HEK293T (cell line): ENCODE data around the gene WFDC2.
"Not testable (repeated sequence)": the region's sequence is repeated elsewhere in the genome, so short reads cannot be mapped to it uniquely, and the experiment has no call there.

Experiments used
- CTCF ChIA-PET: fragments of 350-600 bp; formaldehyde crosslinking; extraction: SDS; loops from one replicate; lab custom pipeline; 2021; ENCODE audit warnings: antibody characterized with exemption, inconsistent platforms; lab: Yijun Ruan, JAX
- POLR2A ChIA-PET: fragments of 350-600 bp; formaldehyde crosslinking; extraction: SDS; loops from one replicate; lab custom pipeline; 2020; ENCODE audit warnings: antibody characterized with exemption, inconsistent platforms; lab: Yijun Ruan, JAX
- DNase-seq: peaks from one replicate; pipeline ENCODE4 v3.0.0; 2012; ENCODE audit warnings: mixed read lengths; ENCODE audit errors: extremely low spot score
- ARNT ChIP-seq: fragments of 450-650 bp; IDR thresholded peaks from 2 replicates; pipeline ENCODE4 v1.6.1; 2017; ENCODE audit warnings: mild to moderate bottlenecking
- BHLHE40 ChIP-seq: fragments of 450-650 bp; IDR thresholded peaks from 2 replicates; pipeline ENCODE4 v1.6.1; 2016; ENCODE audit warnings: mild to moderate bottlenecking, moderate library complexity, borderline replicate concordance
- CTBP1 ChIP-seq: fragments of 450-650 bp; IDR thresholded peaks from 2 replicates; pipeline ENCODE4 v1.6.1; 2016; ENCODE audit warnings: borderline replicate concordance
- ELF4 ChIP-seq: fragments of 450-650 bp; IDR thresholded peaks from 2 replicates; pipeline ENCODE4 v1.6.1; 2017; ENCODE audit warnings: antibody characterized with exemption
- FOXA1 ChIP-seq: fragments of 450-650 bp; IDR thresholded peaks from 2 replicates; pipeline ENCODE4 v1.6.1; 2016; ENCODE audit warnings: mild to moderate bottlenecking
- FOXK2 ChIP-seq: fragments of 450-650 bp; IDR thresholded peaks from 2 replicates; pipeline ENCODE4 v1.6.1; 2016; ENCODE audit warnings: mild to moderate bottlenecking
- FOXM1 ChIP-seq: fragments of 450-650 bp; IDR thresholded peaks from 2 replicates; pipeline ENCODE4 v1.6.1; 2017; ENCODE audit warnings: mild to moderate bottlenecking, borderline replicate concordance
- HDGF ChIP-seq: fragments of 450-650 bp; IDR thresholded peaks from 2 replicates; pipeline ENCODE4 v1.6.1; 2017; ENCODE audit warnings: antibody characterized with exemption, borderline replicate concordance
- L3MBTL2 ChIP-seq: fragments of 450-650 bp; conservative IDR thresholded peaks from 2 replicates; pipeline ENCODE4 v1.6.1; 2016; ENCODE audit warnings: mild to moderate bottlenecking
- LEF1 ChIP-seq: fragments of 450-650 bp; IDR thresholded peaks from 2 replicates; pipeline ENCODE4 v1.6.1; 2017; ENCODE audit warnings: mild to moderate bottlenecking, borderline replicate concordance
- NFRKB ChIP-seq: fragments of 450-650 bp; IDR thresholded peaks from 2 replicates; pipeline ENCODE4 v1.6.1; 2016; ENCODE audit warnings: mild to moderate bottlenecking, moderate library complexity
- SP1 ChIP-seq: fragments of 450-650 bp; IDR thresholded peaks from 2 replicates; pipeline ENCODE4 v1.6.1; 2017
- SUZ12 ChIP-seq: fragments of 450-650 bp; IDR thresholded peaks from 2 replicates; pipeline ENCODE4 v1.6.1; 2016; ENCODE audit warnings: mild to moderate bottlenecking
- TARDBP ChIP-seq: fragments of 450-650 bp; IDR thresholded peaks from 2 replicates; pipeline ENCODE4 v1.6.1; 2016
- ZNF384 ChIP-seq: fragments of 450-650 bp; IDR thresholded peaks from 2 replicates; pipeline ENCODE4 v1.6.1; 2016
- TF ChIP-seq, protein P1 (sequence below): fragments of 450-650 bp; IDR thresholded peaks from 2 replicates; pipeline ENCODE4 v1.6.1; 2016

WFDC2 gene

GRCh38 chr20:45467172-45467571 lies 2.4 kb upstream of the WFDC2 start:
- DNase-seq = no peak
- TF ChIP-seq FOXK2 = no peak
- no peak for TF ChIP-seq ARNT
- TF ChIP-seq ZNF384 = no peak
- no peak for TF ChIP-seq CTBP1
- TF ChIP-seq BHLHE40 = no peak
- POLR2A ChIA-PET = no interaction called here
- CTCF ChIA-PET = interaction anchor here (1.3 kb wide), 1 partner anchor 304 kb away, joined by 3 read pairs; no protein-coding TSS in a partner anchor

- no peak for DNase-seq
- no peak for TF ChIP-seq NFRKB
- TF ChIP-seq ELF4 = no peak
- TF ChIP-seq ARNT = no peak
- TF ChIP-seq LEF1 = no peak
- no peak for TF ChIP-seq CTBP1
- no peak for TF ChIP-seq FOXK2
- TF ChIP-seq BHLHE40 = no peak
- TF ChIP-seq ZNF384 = no peak
- no peak for TF ChIP-seq SP1
- POLR2A ChIA-PET = no interaction called here
- CTCF ChIA-PET = interaction anchor here (0.6 to 1.3 kb wide), 3 partner anchors 18 to 305 kb away, joined by 3 to 4 read pairs (median 4); no protein-coding TSS in a partner anchor
Measured at GRCh38 chr20:45467861-45468260, 1.7 kb upstream of the WFDC2 start.

DNA sequence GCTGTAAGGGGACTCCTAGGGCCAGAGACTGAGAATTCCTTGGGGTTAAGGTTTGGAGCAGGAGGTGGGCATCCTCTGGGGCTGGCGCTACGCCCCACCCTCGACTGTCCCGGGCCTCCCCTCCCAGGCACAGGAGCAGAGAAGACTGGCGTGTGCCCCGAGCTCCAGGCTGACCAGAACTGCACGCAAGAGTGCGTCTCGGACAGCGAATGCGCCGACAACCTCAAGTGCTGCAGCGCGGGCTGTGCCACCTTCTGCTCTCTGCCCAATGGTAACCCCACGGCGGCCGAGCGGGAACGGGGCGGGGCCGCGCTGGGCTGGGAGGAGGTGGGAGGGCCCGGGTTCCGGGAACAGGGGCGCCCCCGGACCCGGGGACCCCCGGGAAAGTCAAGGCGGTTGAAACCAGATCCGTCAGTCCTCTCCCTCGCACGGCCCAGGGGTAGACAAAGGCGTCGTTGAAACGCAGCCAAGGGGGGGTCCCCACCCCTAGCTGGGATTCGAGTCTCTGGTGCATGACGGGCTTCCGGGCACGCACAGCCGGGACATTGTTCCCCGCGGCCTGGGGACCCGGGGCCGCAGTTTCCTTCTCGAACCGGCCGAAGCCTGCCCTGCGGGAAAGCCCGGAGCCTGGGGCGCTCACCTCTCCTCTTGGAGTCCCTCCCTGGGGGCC lies 844 bp downstream of the WFDC2 start:
- no peak for TF ChIP-seq HDGF
- no peak for TF ChIP-seq SP1
- TF ChIP-seq CTBP1 = no peak
- TF ChIP-seq FOXM1 = no peak
- no peak for TF ChIP-seq ELF4
- no peak for TF ChIP-seq L3MBTL2
- no peak for TF ChIP-seq ZNF384
- no peak for TF ChIP-seq NFRKB
- TF ChIP-seq ARNT = no peak
- no peak for TF ChIP-seq SUZ12
- ChIA-PET CTCF (no interaction called here), POLR2A (no interaction called here)
- DNase-seq = no peak

DNA sequence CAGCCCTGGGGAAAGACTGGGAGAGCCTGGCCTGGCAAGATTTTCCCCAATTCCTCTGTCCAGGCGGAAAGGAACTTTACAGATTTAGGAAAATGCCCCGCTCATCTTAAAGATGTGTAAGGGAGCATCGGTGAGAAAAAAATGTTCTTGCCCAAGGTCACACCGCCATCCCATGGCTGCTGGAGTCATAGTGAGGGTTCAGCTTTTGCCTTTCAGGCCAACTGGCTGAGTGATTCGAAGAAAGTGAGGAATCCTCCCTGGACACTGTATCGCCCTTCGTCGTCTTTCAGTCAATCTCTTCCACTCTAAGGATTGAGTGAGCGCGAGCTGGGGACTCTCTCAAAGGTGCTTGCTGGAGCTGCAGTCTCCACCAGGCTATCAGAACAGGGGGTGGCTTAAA lies 1.4 kb downstream of the WFDC2 start:
- CTCF ChIA-PET = no interaction called here
- POLR2A ChIA-PET = no interaction called here
- no peak for TF ChIP-seq SP1
- no peak for TF ChIP-seq ELF4
- TF ChIP-seq L3MBTL2 = no peak
- TF ChIP-seq ZNF384 = no peak
- no peak for TF ChIP-seq LEF1
- TF ChIP-seq CTBP1 = no peak
- TF ChIP-seq BHLHE40 = no peak
- TF ChIP-seq SUZ12 = no peak
- TF ChIP-seq TARDBP = no peak
- TF ChIP-seq NFRKB = no peak
- no peak for TF ChIP-seq FOXM1
- TF ChIP-seq FOXA1 = no peak
- TF ChIP-seq, protein P1, sequence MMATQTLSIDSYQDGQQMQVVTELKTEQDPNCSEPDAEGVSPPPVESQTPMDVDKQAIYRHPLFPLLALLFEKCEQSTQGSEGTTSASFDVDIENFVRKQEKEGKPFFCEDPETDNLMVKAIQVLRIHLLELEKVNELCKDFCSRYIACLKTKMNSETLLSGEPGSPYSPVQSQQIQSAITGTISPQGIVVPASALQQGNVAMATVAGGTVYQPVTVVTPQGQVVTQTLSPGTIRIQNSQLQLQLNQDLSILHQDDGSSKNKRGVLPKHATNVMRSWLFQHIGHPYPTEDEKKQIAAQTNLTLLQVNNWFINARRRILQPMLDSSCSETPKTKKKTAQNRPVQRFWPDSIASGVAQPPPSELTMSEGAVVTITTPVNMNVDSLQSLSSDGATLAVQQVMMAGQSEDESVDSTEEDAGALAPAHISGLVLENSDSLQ = no peak
- no peak for DNase-seq

GRCh38 chr20:45472286-45472685 lies 2.7 kb downstream of the WFDC2 start:
- POLR2A ChIA-PET, DNase-seq, CTCF ChIA-PET: not testable (repeated sequence)

- POLR2A ChIA-PET, DNase-seq: not testable (repeated sequence)
- CTCF ChIA-PET = interaction anchor here (0.6 to 1.4 kb wide), 3 partner anchors 28 to 186 kb away, joined by 3 to 6 read pairs (median 5); no protein-coding TSS in a partner anchor
Measured at GRCh38 chr20:45477530-45478148, 8.1 kb downstream of the WFDC2 start.

- CTCF ChIA-PET = no interaction called here
- DNase-seq = no peak
- POLR2A ChIA-PET = no interaction called here
- TF ChIP-seq FOXK2 (no peak), FOXA1 (no peak), FOXM1 (no peak), ZNF384 (no peak), NFRKB (no peak), SP1 (no peak), TARDBP (no peak), SUZ12 (no peak), LEF1 (no peak), L3MBTL2 (no peak), ELF4 (no peak), ARNT (no peak), CTBP1 (no peak), BHLHE40 (no peak), HDGF (no peak)
- TF ChIP-seq, protein P1 = no peak
Measured at GRCh38 chr20:45479822-45480221, 10.3 kb downstream of the WFDC2 start.
